A549 (cell line): ENCODE measurements around the gene SLC25A36.

Experiments used
- BHLHE40 ChIP-seq: IDR thresholded peaks from 2 replicates; pipeline ENCODE4 v1.6.1; 2012; ENCODE audit warnings: low read depth, low read length, inconsistent platforms
- EP300 ChIP-seq, 2 experiments: fragments of >200 bp; sonication (Bioruptor Twin); formaldehyde crosslinking; IDR thresholded peaks; 2 replicates in 1 of 2; 3 replicates in 1 of 2; pipeline ENCODE4 v1.6.1; 2016 to 2017
- ESRRA ChIP-seq: fragments of 150-350 bp; IDR thresholded peaks from 2 replicates; pipeline ENCODE4 v1.6.1; 2014; ENCODE audit warnings: mild to moderate bottlenecking, low read length, borderline replicate concordance
- GATA3 ChIP-seq: IDR thresholded peaks from 2 replicates; pipeline ENCODE4 v1.6.1; 2012; ENCODE audit warnings: borderline replicate concordance
- MAX ChIP-seq: IDR thresholded peaks from 2 replicates; pipeline ENCODE4 v1.6.1; 2012
- MAZ ChIP-seq: fragments of 150-350 bp; IDR thresholded peaks from 2 replicates; pipeline ENCODE4 v1.6.1; 2014; ENCODE audit warnings: antibody characterized with exemption, low read depth, low read length, borderline replicate concordance
- MYC ChIP-seq: IDR thresholded peaks from 2 replicates; pipeline ENCODE4 v1.6.1; 2012; ENCODE audit warnings: mild to moderate bottlenecking, inconsistent platforms, low read length, improper control_type of control experiment, borderline replicate concordance
- POLR2A ChIP-seq: IDR thresholded peaks from 2 replicates; pipeline ENCODE4 v1.6.1; 2012; ENCODE audit warnings: mild to moderate bottlenecking, low read length
- RARB ChIP-seq: fragments of 250-450 bp; sonication (Bioruptor Pico); IDR thresholded peaks from 2 replicates; pipeline ENCODE4 v1.8.0; 2021; ENCODE audit warnings: mild to moderate bottlenecking, moderate library complexity
- RNF2 ChIP-seq: fragments of 200-600 bp; sonication (generic); IDR thresholded peaks from 2 replicates; pipeline ENCODE4 v1.6.1; 2016; ENCODE audit warnings: low read depth, mild to moderate bottlenecking, antibody characterized with exemption, moderate library complexity, borderline replicate concordance
- TF ChIP-seq, protein P1 (sequence below): fragments of 200-600 bp; sonication (generic); IDR thresholded peaks from 2 replicates; pipeline ENCODE4 v1.6.1; 2016; ENCODE audit warnings: antibody characterized with exemption, mild to moderate bottlenecking, moderate library complexity
- TF ChIP-seq, protein P2 (sequence below): fragments of >200 bp; sonication (Bioruptor Twin); formaldehyde crosslinking; IDR thresholded peaks from 3 replicates; pipeline ENCODE4 v1.5.1; 2016

GRCh38 chr3:140950863-140951262, 9.2 kb downstream of the SLC25A36 start:
- TF ChIP-seq POLR2A (no peak), EP300 (IDR thresholded peaks at IDR 0.05) (no peak), MAZ (no peak), GATA3 (no peak), MYC (no peak), BHLHE40 (no peak), RARB (CRISPR knock-in tag) (no peak), ESRRA (no peak), MAX (no peak), RNF2 (no peak)
- TF ChIP-seq, protein P1, sequence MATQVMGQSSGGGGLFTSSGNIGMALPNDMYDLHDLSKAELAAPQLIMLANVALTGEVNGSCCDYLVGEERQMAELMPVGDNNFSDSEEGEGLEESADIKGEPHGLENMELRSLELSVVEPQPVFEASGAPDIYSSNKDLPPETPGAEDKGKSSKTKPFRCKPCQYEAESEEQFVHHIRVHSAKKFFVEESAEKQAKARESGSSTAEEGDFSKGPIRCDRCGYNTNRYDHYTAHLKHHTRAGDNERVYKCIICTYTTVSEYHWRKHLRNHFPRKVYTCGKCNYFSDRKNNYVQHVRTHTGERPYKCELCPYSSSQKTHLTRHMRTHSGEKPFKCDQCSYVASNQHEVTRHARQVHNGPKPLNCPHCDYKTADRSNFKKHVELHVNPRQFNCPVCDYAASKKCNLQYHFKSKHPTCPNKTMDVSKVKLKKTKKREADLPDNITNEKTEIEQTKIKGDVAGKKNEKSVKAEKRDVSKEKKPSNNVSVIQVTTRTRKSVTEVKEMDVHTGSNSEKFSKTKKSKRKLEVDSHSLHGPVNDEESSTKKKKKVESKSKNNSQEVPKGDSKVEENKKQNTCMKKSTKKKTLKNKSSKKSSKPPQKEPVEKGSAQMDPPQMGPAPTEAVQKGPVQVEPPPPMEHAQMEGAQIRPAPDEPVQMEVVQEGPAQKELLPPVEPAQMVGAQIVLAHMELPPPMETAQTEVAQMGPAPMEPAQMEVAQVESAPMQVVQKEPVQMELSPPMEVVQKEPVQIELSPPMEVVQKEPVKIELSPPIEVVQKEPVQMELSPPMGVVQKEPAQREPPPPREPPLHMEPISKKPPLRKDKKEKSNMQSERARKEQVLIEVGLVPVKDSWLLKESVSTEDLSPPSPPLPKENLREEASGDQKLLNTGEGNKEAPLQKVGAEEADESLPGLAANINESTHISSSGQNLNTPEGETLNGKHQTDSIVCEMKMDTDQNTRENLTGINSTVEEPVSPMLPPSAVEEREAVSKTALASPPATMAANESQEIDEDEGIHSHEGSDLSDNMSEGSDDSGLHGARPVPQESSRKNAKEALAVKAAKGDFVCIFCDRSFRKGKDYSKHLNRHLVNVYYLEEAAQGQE: no peak
- TF ChIP-seq, protein P2, sequence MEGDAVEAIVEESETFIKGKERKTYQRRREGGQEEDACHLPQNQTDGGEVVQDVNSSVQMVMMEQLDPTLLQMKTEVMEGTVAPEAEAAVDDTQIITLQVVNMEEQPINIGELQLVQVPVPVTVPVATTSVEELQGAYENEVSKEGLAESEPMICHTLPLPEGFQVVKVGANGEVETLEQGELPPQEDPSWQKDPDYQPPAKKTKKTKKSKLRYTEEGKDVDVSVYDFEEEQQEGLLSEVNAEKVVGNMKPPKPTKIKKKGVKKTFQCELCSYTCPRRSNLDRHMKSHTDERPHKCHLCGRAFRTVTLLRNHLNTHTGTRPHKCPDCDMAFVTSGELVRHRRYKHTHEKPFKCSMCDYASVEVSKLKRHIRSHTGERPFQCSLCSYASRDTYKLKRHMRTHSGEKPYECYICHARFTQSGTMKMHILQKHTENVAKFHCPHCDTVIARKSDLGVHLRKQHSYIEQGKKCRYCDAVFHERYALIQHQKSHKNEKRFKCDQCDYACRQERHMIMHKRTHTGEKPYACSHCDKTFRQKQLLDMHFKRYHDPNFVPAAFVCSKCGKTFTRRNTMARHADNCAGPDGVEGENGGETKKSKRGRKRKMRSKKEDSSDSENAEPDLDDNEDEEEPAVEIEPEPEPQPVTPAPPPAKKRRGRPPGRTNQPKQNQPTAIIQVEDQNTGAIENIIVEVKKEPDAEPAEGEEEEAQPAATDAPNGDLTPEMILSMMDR: no peak
